A172 (cell line): ENCODE measurements around the gene ZNHIT6. TPM values are rescaled to one million over a fixed set of nuclear protein-coding genes. Genes with fewer than 3 reads are reported as not detected.
"Not testable (repeated sequence)": the region's sequence is repeated elsewhere in the genome, so short reads cannot be mapped to it uniquely, and the experiment has no call there.

Source experiments
- DNase-seq: peaks from one replicate; pipeline ENCODE4 v3.0.0-alpha.2; 2015; ENCODE audit warnings: low spot score
- total RNA-seq: library from RNA; depleted of rRNA; stranded (reverse); fragments of >200 nt; shearing (Covaris generic); gene quantifications from 2 replicates; pipeline ENCODE4 v1.2.3, GENCODE V29; 2014; rRNA removed

Gene ZNHIT6
- total RNA-seq, result 7.3 and 7.7 TPM in 2 replicates

GRCh38 chr1:85707990-85708828 lies at the start of gene ZNHIT6:
Gene ZNHIT6, minus strand, starts transcription at chr1:85708433. Its CDS starts 149 bp downstream, at chr1:85708284.
- peak; percentile 79 for DNase-seq

GRCh38 chr1:85756864-85757263 lies 48.6 kb upstream of the ZNHIT6 start:
- DNase-seq, result no peak

- DNase-seq, result no peak
These were observed 39.9 kb upstream of the ZNHIT6 start for GRCh38 chr1:85748120-85748519.

GRCh38 chr1:85746777-85747176 lies 38.5 kb upstream of the ZNHIT6 start:
- no peak for DNase-seq

- no peak for DNase-seq
These were observed 35.6 kb upstream of the ZNHIT6 start for GRCh38 chr1:85743814-85744213.

- DNase-seq, result no peak
These were observed 26.7 kb upstream of the ZNHIT6 start for GRCh38 chr1:85734931-85735330.

GRCh38 chr1:85718678-85719340 lies 10.6 kb upstream of the ZNHIT6 start:
- no peak for DNase-seq

- not testable (repeated sequence) for DNase-seq
These were observed 6.3 kb upstream of the ZNHIT6 start for GRCh38 chr1:85714418-85715114.

- DNase-seq, result no peak
These were observed 595 bp upstream of the ZNHIT6 start for GRCh38 chr1:85708829-85709227.

- no peak for DNase-seq
These were observed 805 bp downstream of the ZNHIT6 start for GRCh38 chr1:85707267-85707989.

GRCh38 chr1:85705940-85706339 lies 2.3 kb downstream of the ZNHIT6 start:
- no peak for DNase-seq

GRCh38 chr1:85700422-85700821 lies 7.8 kb downstream of the ZNHIT6 start:
- no peak for DNase-seq

GRCh38 chr1:85697895-85698294 lies 10.3 kb downstream of the ZNHIT6 start:
- no peak for DNase-seq

- peak; percentile 30 for DNase-seq
These were observed 15.4 kb downstream of the ZNHIT6 start for GRCh38 chr1:85692730-85693314.

- DNase-seq, result no peak
These were observed 18.3 kb downstream of the ZNHIT6 start for GRCh38 chr1:85689775-85690404.

- no peak for DNase-seq
These were observed 24.8 kb downstream of the ZNHIT6 start for GRCh38 chr1:85683292-85684025.

- DNase-seq, result no peak
These were observed 27.1 kb downstream of the ZNHIT6 start for GRCh38 chr1:85681087-85681486.

- DNase-seq, result no peak
These were observed 30.0 kb downstream of the ZNHIT6 start for GRCh38 chr1:85678193-85678592.

GRCh38 chr1:85677656-85678055 lies 30.6 kb downstream of the ZNHIT6 start:
- no peak for DNase-seq

- DNase-seq, result no peak
These were observed 36.1 kb downstream of the ZNHIT6 start for GRCh38 chr1:85672031-85672660.
